Hepatocyte (in vitro differentiated cells): ENCODE results near the gene LGI4. TPM values are rescaled to one million over a fixed set of nuclear protein-coding genes. Genes with fewer than 3 reads are reported as not detected.

ENCODE experiments used
- DNase-seq: peaks from one replicate; pipeline ENCODE4 v3.0.0-alpha.2; 2016; ENCODE audit warnings: low spot score
- H2AFZ ChIP-seq: fragments of 200-600 bp; sonication (generic); 2 replicates; pipeline ENCODE4 v1.6.0; 2016; ENCODE audit warnings: antibody characterized with exemption, mild to moderate bottlenecking
- H3K27ac ChIP-seq: fragments of 200-600 bp; sonication (generic); 2 replicates; pipeline ENCODE4 v1.5.1; 2016; ENCODE audit warnings: mild to moderate bottlenecking
- H3K27me3 ChIP-seq: fragments of 200-600 bp; sonication (generic); 2 replicates; pipeline ENCODE4 v1.6.1; 2016
- H3K36me3 ChIP-seq: fragments of 200-600 bp; sonication (generic); replicated peaks from 2 replicates; pipeline ENCODE4 v1.5.1; 2016; ENCODE audit warnings: low read depth; ENCODE audit not compliant: insufficient read depth
- H3K4me1 ChIP-seq: fragments of 200-600 bp; sonication (generic); 2 replicates; pipeline ENCODE4 v1.5.1; 2016; ENCODE audit warnings: mild to moderate bottlenecking, moderate library complexity; ENCODE audit not compliant: insufficient read depth
- H3K4me2 ChIP-seq: fragments of 200-600 bp; sonication (generic); 2 replicates; pipeline ENCODE4 v1.6.0; 2016
- H3K4me3 ChIP-seq: fragments of 200-600 bp; sonication (generic); 2 replicates; pipeline ENCODE4 v1.5.1; 2016; ENCODE audit warnings: mild to moderate bottlenecking
- H3K79me2 ChIP-seq: fragments of 200-600 bp; sonication (generic); 2 replicates; pipeline ENCODE4 v1.6.0; 2017; ENCODE audit warnings: mild to moderate bottlenecking
- H3K9me2 ChIP-seq: fragments of 200-600 bp; sonication (generic); replicated peaks from 2 replicates; pipeline ENCODE4 v1.6.0; 2017; ENCODE audit warnings: mild to moderate bottlenecking; ENCODE audit not compliant: insufficient read depth
- H3K9me3 ChIP-seq: fragments of 200-600 bp; sonication (generic); 2 replicates; pipeline ENCODE4 v1.5.1; 2016; ENCODE audit warnings: low read depth, mild to moderate bottlenecking
- H4K20me1 ChIP-seq: fragments of 200-600 bp; sonication (generic); 2 replicates; pipeline ENCODE4 v1.6.0; 2016; ENCODE audit warnings: mild to moderate bottlenecking; ENCODE audit not compliant: insufficient read depth, poor library complexity, severe bottlenecking
- CTCF ChIP-seq: fragments of 200-600 bp; sonication (generic); IDR thresholded peaks from 2 replicates; pipeline ENCODE4 v1.5.1; 2016; ENCODE audit warnings: antibody characterized with exemption, mild to moderate bottlenecking; ENCODE audit not compliant: poor library complexity
- EZH2 ChIP-seq: fragments of 200-600 bp; sonication (generic); IDR thresholded peaks from 2 replicates; pipeline ENCODE4 v1.6.1; 2016; ENCODE audit warnings: antibody characterized with exemption, mild to moderate bottlenecking, borderline replicate concordance
- EZH2phosphoT487 ChIP-seq: fragments of 200-600 bp; sonication (generic); IDR thresholded peaks from one replicate; pipeline ENCODE4 v1.6.1; 2018; ENCODE audit warnings: antibody characterized with exemption, mild to moderate bottlenecking, low read depth, moderate library complexity; ENCODE audit not compliant: unreplicated experiment, severe bottlenecking
- WGBS: methylation state at CpG from one replicate; pipeline ENCODE4 v1.1.6; 2016; ENCODE audit warnings: low lambda C conversion rate; ENCODE audit errors: missing lambda C conversion rate; 5-methylcytosine and 5-hydroxymethylcytosine counted together
- polyA plus RNA-seq: library from polyadenylated mRNA; unstranded; fragments of >200 nt; fragmentation: Nextera tagmentation; extraction: Ambion mirVana; gene quantifications from 2 replicates; pipeline ENCODE4 v1.2.1, GENCODE V29; 2016
- total RNA-seq: library from RNA; depleted of rRNA; stranded (reverse); fragments of >200 nt; gene quantifications from 2 replicates; pipeline ENCODE4 v1.2.3, GENCODE V29; 2014

Gene LGI4
- total and polyA plus RNA-seq, 2 experiments from 2014 or later: 5.2 to 6.3 TPM

- WGBS: 71% methylated on average over 6 of the region's 6 CpGs
- Histone ChIP-seq H3K4me3 (no peak overlapping the region), H3K27ac (no peak overlapping the region), H3K4me1 (peaks cover 7% of the 10 kb centered on the region), H3K9me2 (no peaks in the 10 kb centered on the region), H3K9me3 (no peaks in the 10 kb centered on the region), H2AFZ (no peak overlapping the region), H3K4me2 (no peak overlapping the region), H4K20me1 (no peaks in the 10 kb centered on the region), H3K79me2 (no peaks in the 10 kb centered on the region), H3K36me3 (no peaks in the 10 kb centered on the region), H3K27me3 (no peaks in the 10 kb centered on the region)
- no peak for TF ChIP-seq CTCF
- TF ChIP-seq EZH2phosphoT487: no peak
- no peak for TF ChIP-seq EZH2
- no peak for DNase-seq
These were observed 48.9 kb downstream of the LGI4 start for GRCh38 chr19:35085947-35086346.

- no peaks in the 10 kb centered on the region for H3K4me1 ChIP-seq
- no peak overlapping the region for H3K27ac ChIP-seq
- no peaks in the 10 kb centered on the region for H3K9me2 ChIP-seq
- no peaks in the 10 kb centered on the region for H3K79me2 ChIP-seq
- H3K4me3 ChIP-seq: no peak overlapping the region
- H3K27me3 ChIP-seq: no peaks in the 10 kb centered on the region
- TF ChIP-seq CTCF (no peak), EZH2 (no peak), EZH2phosphoT487 (no peak)
- H3K4me2 ChIP-seq: no peak overlapping the region
- H3K9me3 ChIP-seq: no peaks in the 10 kb centered on the region
- no peaks in the 10 kb centered on the region for H4K20me1 ChIP-seq
- H2AFZ ChIP-seq: no peak overlapping the region
- no peaks in the 10 kb centered on the region for H3K36me3 ChIP-seq
- 95% methylated on average over 3 of the region's 3 CpGs for WGBS
- no peak for DNase-seq
These were observed 50.4 kb downstream of the LGI4 start for GRCh38 chr19:35084509-35084762.

GRCh38 chr19:35083691-35084508, 51.0 kb downstream of the LGI4 start:
- H3K27me3 ChIP-seq: no peaks in the 10 kb centered on the region
- H3K9me2 ChIP-seq: no peaks in the 10 kb centered on the region
- no peak for DNase-seq
- TF ChIP-seq EZH2phosphoT487: no peak
- TF ChIP-seq EZH2: no peak
- TF ChIP-seq CTCF: no peak
- no peaks in the 10 kb centered on the region for H3K9me3 ChIP-seq
- H3K4me2 ChIP-seq: no peak overlapping the region
- H4K20me1 ChIP-seq: no peaks in the 10 kb centered on the region
- no peak overlapping the region for H3K4me3 ChIP-seq
- no peaks in the 10 kb centered on the region for H3K36me3 ChIP-seq
- no peaks in the 10 kb centered on the region for H3K79me2 ChIP-seq
- WGBS: 92% methylated on average over 15 of the region's 15 CpGs
- no peak overlapping the region for H2AFZ ChIP-seq
- H3K27ac ChIP-seq: no peak overlapping the region
- H3K4me1 ChIP-seq: no peaks in the 10 kb centered on the region
